ENCODE results near the gene SMPD3.

The SMPD3 gene

DNA sequence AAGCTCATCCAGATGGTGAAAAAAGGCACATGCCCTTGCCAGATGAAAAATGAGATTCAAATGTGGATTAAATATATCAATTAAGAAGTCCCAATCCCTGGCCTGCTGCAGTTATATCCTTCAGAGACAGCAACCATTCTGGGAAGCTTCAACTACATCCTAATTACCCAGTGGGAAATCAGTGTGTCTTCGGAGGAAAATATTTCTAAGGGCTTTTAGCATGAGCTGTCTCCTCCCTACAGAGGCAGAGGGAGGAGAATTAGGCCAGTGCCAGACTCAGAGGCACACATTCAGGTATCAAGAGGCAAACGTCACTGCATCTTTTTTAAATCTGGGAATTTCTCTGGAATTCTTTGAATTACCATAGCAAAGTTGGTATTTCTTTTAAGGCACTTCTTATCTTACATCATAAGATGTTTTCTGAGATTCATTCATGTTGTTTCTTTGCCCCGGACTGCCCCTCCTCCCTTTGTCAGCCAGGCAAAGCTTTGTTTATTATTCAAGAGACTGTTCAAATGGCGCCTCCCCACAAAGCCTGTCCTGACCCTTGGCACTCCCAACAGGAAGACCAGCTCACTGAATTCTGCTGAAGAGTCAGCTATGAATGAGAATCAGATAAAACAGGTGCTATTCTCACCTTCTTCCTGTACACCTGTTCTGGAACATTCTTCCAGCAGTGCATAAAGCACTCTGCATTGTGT, 38.3 kb upstream of the SMPD3 start:
- Histone ChIP-seq H4K20me1 (ENCODE audit: insufficient read depth, low read length) (no peaks in the 10 kb centered on the region), H2AFZ (ENCODE audit: low read depth, low read length) (no peak overlapping the region), H3K4me3 (ENCODE audit: low read length) (no peak overlapping the region), H3K9me3 (ENCODE audit: insufficient read depth, low read length) (no peaks in the 10 kb centered on the region), H3K4me2 (ENCODE audit: low read length) (no peak overlapping the region), H3K27me3 (ENCODE audit: low read depth, low read length) (no peaks in the 10 kb centered on the region), H3K79me2 (ENCODE audit: low read length) (no peaks in the 10 kb centered on the region), H3K36me3 (replicated peaks; ENCODE audit: low read depth, low read length) (no peaks in the 10 kb centered on the region), H3K27ac (ENCODE audit: low read length) (no peak overlapping the region), H3K4me1 (ENCODE audit: low read length) (peaks cover 3% of the 10 kb centered on the region; the same call in 1 of the 2 replicates), H3K9ac (ENCODE audit: low read length) (no peak overlapping the region)
- no peak for TF ChIP-seq EZH2phosphoT487 (IDR thresholded peaks at IDR 0.05; ENCODE audit: low read depth)
- TF ChIP-seq, protein P1, sequence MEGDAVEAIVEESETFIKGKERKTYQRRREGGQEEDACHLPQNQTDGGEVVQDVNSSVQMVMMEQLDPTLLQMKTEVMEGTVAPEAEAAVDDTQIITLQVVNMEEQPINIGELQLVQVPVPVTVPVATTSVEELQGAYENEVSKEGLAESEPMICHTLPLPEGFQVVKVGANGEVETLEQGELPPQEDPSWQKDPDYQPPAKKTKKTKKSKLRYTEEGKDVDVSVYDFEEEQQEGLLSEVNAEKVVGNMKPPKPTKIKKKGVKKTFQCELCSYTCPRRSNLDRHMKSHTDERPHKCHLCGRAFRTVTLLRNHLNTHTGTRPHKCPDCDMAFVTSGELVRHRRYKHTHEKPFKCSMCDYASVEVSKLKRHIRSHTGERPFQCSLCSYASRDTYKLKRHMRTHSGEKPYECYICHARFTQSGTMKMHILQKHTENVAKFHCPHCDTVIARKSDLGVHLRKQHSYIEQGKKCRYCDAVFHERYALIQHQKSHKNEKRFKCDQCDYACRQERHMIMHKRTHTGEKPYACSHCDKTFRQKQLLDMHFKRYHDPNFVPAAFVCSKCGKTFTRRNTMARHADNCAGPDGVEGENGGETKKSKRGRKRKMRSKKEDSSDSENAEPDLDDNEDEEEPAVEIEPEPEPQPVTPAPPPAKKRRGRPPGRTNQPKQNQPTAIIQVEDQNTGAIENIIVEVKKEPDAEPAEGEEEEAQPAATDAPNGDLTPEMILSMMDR (IDR thresholded peaks at IDR 0.05; ENCODE audit: low read depth, low read length) = no peak

DNA sequence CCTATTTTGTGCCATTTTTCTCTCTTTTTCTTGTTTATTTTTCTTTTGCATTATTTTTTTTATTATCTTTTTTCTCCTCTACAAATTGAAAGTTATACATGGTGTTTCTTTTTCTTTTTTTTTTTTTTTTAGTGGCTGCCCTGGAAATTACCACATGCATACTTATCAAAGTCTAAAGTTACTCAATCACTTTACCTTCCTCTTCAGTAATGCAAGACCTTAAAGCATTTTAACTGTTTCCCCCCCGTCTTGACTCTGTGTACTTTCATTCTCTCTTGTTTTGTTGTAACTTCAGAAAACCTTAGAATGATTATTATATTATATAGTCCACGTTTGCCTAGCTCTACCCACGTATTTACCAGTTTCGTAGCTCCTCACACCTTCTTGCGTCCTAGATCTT, 33.3 kb upstream of the SMPD3 start:
- Histone ChIP-seq H3K27ac (ENCODE audit: low read length) (no peak overlapping the region), H3K9me3 (ENCODE audit: insufficient read depth, low read length) (no peaks in the 10 kb centered on the region), H3K4me2 (ENCODE audit: low read length) (no peak overlapping the region), H3K27me3 (ENCODE audit: low read depth, low read length) (no peaks in the 10 kb centered on the region), H3K4me3 (ENCODE audit: low read length) (no peak overlapping the region), H3K36me3 (replicated peaks; ENCODE audit: low read depth, low read length) (no peaks in the 10 kb centered on the region), H4K20me1 (ENCODE audit: insufficient read depth, low read length) (no peaks in the 10 kb centered on the region), H3K79me2 (ENCODE audit: low read length) (no peaks in the 10 kb centered on the region), H3K9ac (ENCODE audit: low read length) (no peak overlapping the region), H3K4me1 (ENCODE audit: low read length) (no peaks in the 10 kb centered on the region), H2AFZ (ENCODE audit: low read depth, low read length) (no peak overlapping the region)
- TF ChIP-seq EZH2phosphoT487 (IDR thresholded peaks at IDR 0.05; ENCODE audit: low read depth) = no peak
- TF ChIP-seq, protein P1 (IDR thresholded peaks at IDR 0.05; ENCODE audit: low read depth, low read length) = no peak

DNA sequence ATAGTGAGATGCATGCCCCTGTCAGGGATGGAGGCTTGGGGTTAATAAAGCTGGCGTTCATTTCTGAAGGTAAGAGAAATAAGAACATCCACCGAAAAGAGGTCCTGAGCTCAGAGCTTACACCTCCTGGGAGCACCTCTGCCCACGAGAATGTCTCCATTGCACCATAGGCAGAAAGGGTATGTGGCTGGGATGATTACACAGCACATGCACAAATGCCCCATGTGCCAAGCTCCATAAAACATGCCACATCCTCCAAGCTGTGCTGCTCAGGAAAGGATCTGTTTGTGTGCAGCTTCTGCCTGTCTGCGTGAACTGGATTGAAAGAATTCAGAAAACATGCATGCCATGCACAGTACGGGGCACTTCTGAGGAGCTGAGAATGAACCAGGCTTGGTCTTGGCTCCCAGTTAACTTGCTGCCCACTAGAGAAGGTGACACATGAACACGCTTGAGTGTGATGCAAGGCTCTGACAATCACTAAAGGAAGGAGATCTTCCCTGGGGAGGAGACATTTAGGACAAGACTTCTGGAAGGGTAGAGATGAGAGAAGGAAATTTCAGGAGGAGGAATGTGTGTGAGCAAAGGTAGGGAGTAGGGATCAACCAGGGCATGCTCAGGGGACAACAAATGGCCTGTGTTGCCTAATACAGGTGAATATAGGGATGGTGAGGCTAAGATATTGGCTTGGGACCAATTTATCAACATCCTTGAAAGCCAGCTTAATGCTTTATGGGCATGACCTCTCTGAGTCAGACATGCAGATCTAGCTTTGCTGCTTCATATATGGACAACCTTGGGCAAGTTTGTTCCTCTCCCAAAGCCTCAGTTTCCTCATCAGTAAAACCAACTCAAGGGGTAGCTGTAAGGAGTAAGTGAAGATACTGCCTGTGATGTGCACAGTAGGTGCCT, 32.0 kb upstream of the SMPD3 start:
- TF ChIP-seq, protein P1 (IDR thresholded peaks at IDR 0.05; ENCODE audit: low read depth, low read length) = no peak
- no peak for TF ChIP-seq EZH2phosphoT487 (IDR thresholded peaks at IDR 0.05; ENCODE audit: low read depth)

DNA sequence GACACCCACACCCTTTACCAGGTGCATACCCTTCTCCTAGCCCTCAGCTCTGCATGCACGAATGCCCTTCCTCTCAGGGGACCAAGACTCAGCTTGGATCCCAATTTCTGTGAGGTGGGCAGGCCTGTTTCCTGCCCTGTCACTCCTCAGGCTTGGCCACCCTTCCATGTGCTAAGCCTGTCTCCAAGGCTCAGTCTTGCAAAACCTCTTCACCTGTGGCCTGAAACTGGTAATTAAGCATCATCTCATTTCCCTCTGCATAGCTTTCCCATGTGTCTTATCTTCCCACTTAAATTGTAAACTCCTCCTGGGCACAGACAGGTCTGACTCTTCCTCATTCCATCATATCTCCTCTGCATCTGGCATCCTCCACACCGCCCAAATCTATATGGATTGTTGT, 31.0 kb upstream of the SMPD3 start:
- H3K4me1 ChIP-seq (ENCODE audit: low read length) = peaks cover 2% of the 10 kb centered on the region
- H4K20me1 ChIP-seq (ENCODE audit: insufficient read depth, low read length) = no peaks in the 10 kb centered on the region
- no peak overlapping the region for H3K9ac ChIP-seq (ENCODE audit: low read length)
- no peaks in the 10 kb centered on the region for H3K27me3 ChIP-seq (ENCODE audit: low read depth, low read length)
- H3K36me3 ChIP-seq (replicated peaks; ENCODE audit: low read depth, low read length) = no peaks in the 10 kb centered on the region
- H2AFZ ChIP-seq (ENCODE audit: low read depth, low read length) = no peak overlapping the region
- no peak overlapping the region for H3K4me3 ChIP-seq (ENCODE audit: low read length)
- no peaks in the 10 kb centered on the region for H3K79me2 ChIP-seq (ENCODE audit: low read length)
- TF ChIP-seq, protein P1 (IDR thresholded peaks at IDR 0.05; ENCODE audit: low read depth, low read length) = no peak
- no peaks in the 10 kb centered on the region for H3K9me3 ChIP-seq (ENCODE audit: insufficient read depth, low read length)
- H3K27ac ChIP-seq (ENCODE audit: low read length) = no peak overlapping the region
- no peak overlapping the region for H3K4me2 ChIP-seq (ENCODE audit: low read length)

More for the DNA sequence above, 32.0 kb upstream of the SMPD3 start:
- Histone ChIP-seq H3K27me3 (ENCODE audit: low read depth, low read length) (no peaks in the 10 kb centered on the region), H3K27ac (ENCODE audit: low read length) (no peak overlapping the region), H3K36me3 (replicated peaks; ENCODE audit: low read depth, low read length) (no peaks in the 10 kb centered on the region), H3K4me1 (ENCODE audit: low read length) (no peaks in the 10 kb centered on the region), H3K9ac (ENCODE audit: low read length) (no peak overlapping the region), H2AFZ (ENCODE audit: low read depth, low read length) (no peak overlapping the region), H3K9me3 (ENCODE audit: insufficient read depth, low read length) (no peaks in the 10 kb centered on the region), H3K4me3 (ENCODE audit: low read length) (no peak overlapping the region), H4K20me1 (ENCODE audit: insufficient read depth, low read length) (no peaks in the 10 kb centered on the region), H3K4me2 (ENCODE audit: low read length) (no peak overlapping the region), H3K79me2 (ENCODE audit: low read length) (no peaks in the 10 kb centered on the region)
